Hepatocyte (in vitro differentiated cells): ENCODE measurements around the gene MAST4. TPM values are rescaled to one million over a fixed set of nuclear protein-coding genes. Genes with fewer than 3 reads are reported as not detected.

Experiments used
- DNase-seq: peaks from one replicate; pipeline ENCODE4 v3.0.0-alpha.2; 2016; ENCODE audit warnings: low spot score
- H2AFZ ChIP-seq: fragments of 200-600 bp; sonication (generic); 2 replicates; pipeline ENCODE4 v1.6.0; 2016; ENCODE audit warnings: antibody characterized with exemption, mild to moderate bottlenecking
- H3K27ac ChIP-seq: fragments of 200-600 bp; sonication (generic); 2 replicates; pipeline ENCODE4 v1.5.1; 2016; ENCODE audit warnings: mild to moderate bottlenecking
- H3K27me3 ChIP-seq: fragments of 200-600 bp; sonication (generic); 2 replicates; pipeline ENCODE4 v1.6.1; 2016
- H3K36me3 ChIP-seq: fragments of 200-600 bp; sonication (generic); replicated peaks from 2 replicates; pipeline ENCODE4 v1.5.1; 2016; ENCODE audit warnings: low read depth; ENCODE audit not compliant: insufficient read depth
- H3K4me1 ChIP-seq: fragments of 200-600 bp; sonication (generic); 2 replicates; pipeline ENCODE4 v1.5.1; 2016; ENCODE audit warnings: mild to moderate bottlenecking, moderate library complexity; ENCODE audit not compliant: insufficient read depth
- H3K4me2 ChIP-seq: fragments of 200-600 bp; sonication (generic); 2 replicates; pipeline ENCODE4 v1.6.0; 2016
- H3K4me3 ChIP-seq: fragments of 200-600 bp; sonication (generic); 2 replicates; pipeline ENCODE4 v1.5.1; 2016; ENCODE audit warnings: mild to moderate bottlenecking
- H3K79me2 ChIP-seq: fragments of 200-600 bp; sonication (generic); 2 replicates; pipeline ENCODE4 v1.6.0; 2017; ENCODE audit warnings: mild to moderate bottlenecking
- H3K9me2 ChIP-seq: fragments of 200-600 bp; sonication (generic); replicated peaks from 2 replicates; pipeline ENCODE4 v1.6.0; 2017; ENCODE audit warnings: mild to moderate bottlenecking; ENCODE audit not compliant: insufficient read depth
- H3K9me3 ChIP-seq: fragments of 200-600 bp; sonication (generic); 2 replicates; pipeline ENCODE4 v1.5.1; 2016; ENCODE audit warnings: low read depth, mild to moderate bottlenecking
- H4K20me1 ChIP-seq: fragments of 200-600 bp; sonication (generic); 2 replicates; pipeline ENCODE4 v1.6.0; 2016; ENCODE audit warnings: mild to moderate bottlenecking; ENCODE audit not compliant: insufficient read depth, poor library complexity, severe bottlenecking
- EZH2 ChIP-seq: fragments of 200-600 bp; sonication (generic); IDR thresholded peaks from 2 replicates; pipeline ENCODE4 v1.6.1; 2016; ENCODE audit warnings: antibody characterized with exemption, mild to moderate bottlenecking, borderline replicate concordance
- EZH2phosphoT487 ChIP-seq: fragments of 200-600 bp; sonication (generic); IDR thresholded peaks from one replicate; pipeline ENCODE4 v1.6.1; 2018; ENCODE audit warnings: antibody characterized with exemption, mild to moderate bottlenecking, low read depth, moderate library complexity; ENCODE audit not compliant: unreplicated experiment, severe bottlenecking
- WGBS: methylation state at CpG from one replicate; pipeline ENCODE4 v1.1.6; 2016; ENCODE audit warnings: low lambda C conversion rate; ENCODE audit errors: missing lambda C conversion rate; 5-methylcytosine and 5-hydroxymethylcytosine counted together
- polyA plus RNA-seq: library from polyadenylated mRNA; unstranded; fragments of >200 nt; fragmentation: Nextera tagmentation; extraction: Ambion mirVana; gene quantifications from 2 replicates; pipeline ENCODE4 v1.2.1, GENCODE V29; 2016
- total RNA-seq: library from RNA; depleted of rRNA; stranded (reverse); fragments of >200 nt; gene quantifications from 2 replicates; pipeline ENCODE4 v1.2.3, GENCODE V29; 2014
- TF ChIP-seq, protein P1 (sequence below): fragments of 200-600 bp; sonication (generic); IDR thresholded peaks from 2 replicates; pipeline ENCODE4 v1.5.1; 2016; ENCODE audit warnings: antibody characterized with exemption, mild to moderate bottlenecking; ENCODE audit not compliant: poor library complexity

MAST4 gene
- total and polyA plus RNA-seq, 2 experiments from 2014 or later, result 11.7 to 13.2 TPM

- 90% methylated on average over 5 of the region's 5 CpGs for WGBS
- no peaks in the 10 kb centered on the region for H3K9me3 ChIP-seq
- DNase-seq, result no peak
- no peak overlapping the region for H3K4me3 ChIP-seq
- H3K4me2 ChIP-seq, result no peak overlapping the region
- no peaks in the 10 kb centered on the region for H3K27me3 ChIP-seq
- H3K27ac ChIP-seq, result no peak overlapping the region
- no peak overlapping the region for H2AFZ ChIP-seq
- no peaks in the 10 kb centered on the region for H3K9me2 ChIP-seq
- H3K36me3 ChIP-seq, result no peaks in the 10 kb centered on the region
- H4K20me1 ChIP-seq, result no peaks in the 10 kb centered on the region
- no peaks in the 10 kb centered on the region for H3K4me1 ChIP-seq
- TF ChIP-seq, protein P1, sequence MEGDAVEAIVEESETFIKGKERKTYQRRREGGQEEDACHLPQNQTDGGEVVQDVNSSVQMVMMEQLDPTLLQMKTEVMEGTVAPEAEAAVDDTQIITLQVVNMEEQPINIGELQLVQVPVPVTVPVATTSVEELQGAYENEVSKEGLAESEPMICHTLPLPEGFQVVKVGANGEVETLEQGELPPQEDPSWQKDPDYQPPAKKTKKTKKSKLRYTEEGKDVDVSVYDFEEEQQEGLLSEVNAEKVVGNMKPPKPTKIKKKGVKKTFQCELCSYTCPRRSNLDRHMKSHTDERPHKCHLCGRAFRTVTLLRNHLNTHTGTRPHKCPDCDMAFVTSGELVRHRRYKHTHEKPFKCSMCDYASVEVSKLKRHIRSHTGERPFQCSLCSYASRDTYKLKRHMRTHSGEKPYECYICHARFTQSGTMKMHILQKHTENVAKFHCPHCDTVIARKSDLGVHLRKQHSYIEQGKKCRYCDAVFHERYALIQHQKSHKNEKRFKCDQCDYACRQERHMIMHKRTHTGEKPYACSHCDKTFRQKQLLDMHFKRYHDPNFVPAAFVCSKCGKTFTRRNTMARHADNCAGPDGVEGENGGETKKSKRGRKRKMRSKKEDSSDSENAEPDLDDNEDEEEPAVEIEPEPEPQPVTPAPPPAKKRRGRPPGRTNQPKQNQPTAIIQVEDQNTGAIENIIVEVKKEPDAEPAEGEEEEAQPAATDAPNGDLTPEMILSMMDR, result no peak
- TF ChIP-seq EZH2phosphoT487, result no peak
- no peak for TF ChIP-seq EZH2
- H3K79me2 ChIP-seq, result no peaks in the 10 kb centered on the region
These were observed 78.6 kb downstream of the MAST4 start for GRCh38 chr5:66674802-66675201.

DNA sequence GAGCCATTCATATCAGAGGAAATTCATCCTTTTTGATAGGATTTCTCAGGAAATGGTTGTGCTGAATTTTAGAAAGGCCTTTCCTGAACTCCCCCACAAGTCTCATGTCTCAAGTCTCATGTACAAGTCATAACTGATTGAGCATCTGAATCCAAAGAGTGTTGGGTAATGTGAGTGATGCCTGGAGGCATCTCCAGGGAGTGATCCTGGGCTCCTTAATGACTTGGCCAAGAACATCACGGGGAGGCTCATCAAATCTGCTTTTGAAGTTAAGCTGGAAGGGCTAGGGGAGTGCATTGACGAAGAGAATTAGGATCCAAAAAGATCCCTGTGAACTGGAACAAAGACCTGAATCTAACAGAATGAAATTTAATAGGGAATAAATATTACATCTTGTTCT is 79.2 kb downstream of the MAST4 start:
- Histone ChIP-seq H2AFZ (no peak overlapping the region), H3K9me2 (no peaks in the 10 kb centered on the region), H3K4me3 (no peak overlapping the region), H3K9me3 (no peaks in the 10 kb centered on the region), H3K36me3 (no peaks in the 10 kb centered on the region), H4K20me1 (no peaks in the 10 kb centered on the region), H3K27ac (no peak overlapping the region), H3K4me1 (no peaks in the 10 kb centered on the region), H3K79me2 (no peaks in the 10 kb centered on the region), H3K27me3 (no peaks in the 10 kb centered on the region), H3K4me2 (no peak overlapping the region)
- DNase-seq, result no peak
- TF ChIP-seq EZH2, result no peak
- no peak for TF ChIP-seq EZH2phosphoT487
- TF ChIP-seq, protein P1, result no peak
- WGBS, result 91% methylated on average over 2 of the region's 2 CpGs

DNA sequence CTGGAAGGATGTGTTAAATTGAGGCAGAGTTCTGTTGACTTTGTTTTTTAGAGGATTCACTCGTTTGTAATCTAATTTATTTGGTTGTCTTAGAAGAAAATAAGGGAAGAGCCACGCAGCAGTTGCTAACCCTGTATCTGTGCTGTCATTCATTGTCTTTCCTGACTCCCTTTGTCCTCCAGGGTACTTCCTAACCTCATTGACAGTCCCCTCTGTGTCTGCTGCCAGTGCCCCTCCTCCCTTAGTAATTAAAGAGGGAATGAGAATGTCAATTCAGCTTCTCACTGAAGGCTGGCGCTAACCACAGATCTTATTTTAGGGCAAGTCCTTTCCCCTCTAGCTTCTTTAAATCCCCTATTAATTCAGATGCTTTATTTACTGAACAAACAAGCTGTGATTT is 84.0 kb downstream of the MAST4 start:
- no peak overlapping the region for H3K4me3 ChIP-seq
- H3K4me2 ChIP-seq, result no peak overlapping the region
- H3K36me3 ChIP-seq, result no peaks in the 10 kb centered on the region
- no peaks in the 10 kb centered on the region for H3K79me2 ChIP-seq
- no peak for TF ChIP-seq EZH2phosphoT487
- no peak for TF ChIP-seq EZH2
- TF ChIP-seq, protein P1, result no peak
- 41% methylated on average over 3 of the region's 3 CpGs for WGBS
- no peaks in the 10 kb centered on the region for H3K9me2 ChIP-seq
- H3K27me3 ChIP-seq, result no peaks in the 10 kb centered on the region
- H3K9me3 ChIP-seq, result no peaks in the 10 kb centered on the region
- no peak overlapping the region for H2AFZ ChIP-seq
- no peak overlapping the region for H3K27ac ChIP-seq
- no peaks in the 10 kb centered on the region for H4K20me1 ChIP-seq
- no peaks in the 10 kb centered on the region for H3K4me1 ChIP-seq
- DNase-seq, result no peak

DNA sequence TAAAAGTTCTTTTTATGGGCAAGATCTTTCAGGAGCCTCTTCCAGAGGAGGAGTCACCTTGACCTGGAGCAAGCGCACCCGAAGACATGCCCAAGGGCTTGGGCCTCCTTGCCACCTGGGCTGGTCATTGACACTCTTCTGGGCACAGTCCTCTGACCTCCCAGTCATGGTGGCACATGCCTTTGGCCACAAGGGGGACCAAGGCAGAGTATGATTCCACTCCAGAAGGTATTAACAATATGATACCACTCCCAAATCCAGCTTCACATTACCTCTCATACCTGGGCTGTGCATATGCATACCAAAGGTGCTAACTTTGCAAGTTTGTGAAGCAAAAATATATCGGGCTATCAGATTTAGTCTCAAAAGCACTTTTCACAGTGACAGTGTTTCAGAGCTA is 84.6 kb downstream of the MAST4 start:
- H4K20me1 ChIP-seq, result no peaks in the 10 kb centered on the region

More for the DNA sequence above, 84.6 kb downstream of the MAST4 start:
- no peaks in the 10 kb centered on the region for H3K27me3 ChIP-seq
- WGBS, result 98% methylated on average over 3 of the region's 3 CpGs
- no peaks in the 10 kb centered on the region for H3K79me2 ChIP-seq
- no peaks in the 10 kb centered on the region for H3K4me1 ChIP-seq
- H3K36me3 ChIP-seq, result no peaks in the 10 kb centered on the region
- no peak for DNase-seq
- H3K4me3 ChIP-seq, result no peak overlapping the region
- no peak overlapping the region for H2AFZ ChIP-seq
- H3K9me2 ChIP-seq, result no peaks in the 10 kb centered on the region
- H3K27ac ChIP-seq, result no peak overlapping the region
- no peak for TF ChIP-seq EZH2
- no peak for TF ChIP-seq EZH2phosphoT487
- TF ChIP-seq, protein P1, result no peak
- H3K9me3 ChIP-seq, result no peaks in the 10 kb centered on the region
- H3K4me2 ChIP-seq, result no peak overlapping the region
